Central memory CD8-positive, alpha-beta T cell (primary cell): Measurements from ENCODE around the gene COX7A2L.

ENCODE experiments used
- ATAC-seq: fragments of 150-1000 bp; cut with Tn5 transposase; replicated peaks from 2 replicates; pipeline ENCODE4 v1.10.0; 2022; ENCODE audit warnings: mild to moderate bottlenecking, moderate FRiP score, moderate number of reproducible peaks; ENCODE audit not compliant: poor library complexity, severe bottlenecking; ENCODE audit errors: extremely low read depth
- DNase-seq, 2 donors: peaks; one replicate each; pipeline ENCODE4 v3.0.0; 2021; ENCODE audit warnings: low spot score in 2 of 2
- H3K27ac Mint-ChIP-seq: one replicate; pipeline ENCODE4 v1.8.0; 2022; ENCODE audit warnings: low read depth, mild to moderate bottlenecking, moderate library complexity, mixed read lengths
- H3K27me3 Mint-ChIP-seq: one replicate; pipeline ENCODE4 v1.8.0; 2022; ENCODE audit warnings: mixed read lengths
- H3K36me3 Mint-ChIP-seq: one replicate; pipeline ENCODE4 v1.8.0; 2022; ENCODE audit warnings: mild to moderate bottlenecking, moderate library complexity, mixed read lengths; ENCODE audit not compliant: insufficient read depth
- H3K4me1 Mint-ChIP-seq: one replicate; pipeline ENCODE4 v1.8.0; 2022; ENCODE audit warnings: mixed read lengths
- H3K4me3 Mint-ChIP-seq: one replicate; pipeline ENCODE4 v1.8.0; 2022; ENCODE audit warnings: mild to moderate bottlenecking, moderate library complexity, mixed read lengths
- H3K9me3 Mint-ChIP-seq: one replicate; pipeline ENCODE4 v1.8.0; 2022; ENCODE audit warnings: mixed read lengths

The COX7A2L gene

GRCh38 chr2:42332575-42332974 lies 28.4 kb downstream of the COX7A2L start:
- no peaks in the 10 kb centered on the region for H3K27me3 Mint-ChIP-seq
- H3K36me3 Mint-ChIP-seq = peaks cover 56% of the 10 kb centered on the region
- no peaks in the 10 kb centered on the region for H3K4me1 Mint-ChIP-seq
- H3K9me3 Mint-ChIP-seq = no peaks in the 10 kb centered on the region
- no peak for ATAC-seq
- H3K4me3 Mint-ChIP-seq = no peak overlapping the region
- no peak for DNase-seq
- peak overlapping the region; percentile 45 for H3K27ac Mint-ChIP-seq

DNA sequence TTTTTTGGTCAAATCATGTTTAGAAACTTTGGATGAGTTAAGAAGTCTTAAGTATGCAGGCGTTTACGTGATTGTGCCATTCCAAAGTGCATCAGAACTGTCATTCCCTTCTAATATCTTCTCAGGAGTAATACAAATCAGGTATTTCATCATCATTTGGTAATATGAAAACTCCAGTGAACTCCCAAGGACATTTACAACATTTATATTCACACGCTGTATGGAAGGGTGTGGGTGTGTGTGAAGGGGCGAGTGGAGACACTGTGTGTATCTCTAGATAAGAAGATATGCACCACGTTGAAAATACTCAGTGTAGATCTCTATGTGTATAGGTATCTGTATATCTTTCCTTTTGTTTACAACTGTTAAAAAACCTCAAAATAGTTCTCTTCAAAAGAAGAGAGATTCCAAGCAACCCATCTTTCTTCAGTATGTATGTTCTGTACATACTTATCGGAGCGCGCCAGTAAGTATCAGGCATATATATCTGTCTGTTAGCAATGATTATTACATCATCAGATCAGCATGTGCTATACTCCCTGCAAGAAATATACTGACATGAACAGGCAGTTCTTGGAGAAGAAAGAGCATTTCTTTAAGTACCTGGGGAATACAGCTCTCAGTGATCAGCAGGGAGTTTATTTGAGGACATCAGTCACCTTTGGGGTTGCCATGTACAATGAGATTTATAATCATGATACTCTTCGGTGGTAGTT lies 29.3 kb downstream of the COX7A2L start:
- H3K4me3 Mint-ChIP-seq = no peak overlapping the region
- H3K4me1 Mint-ChIP-seq = no peaks in the 10 kb centered on the region
- DNase-seq = no peak
- H3K36me3 Mint-ChIP-seq = peaks cover 53% of the 10 kb centered on the region
- no peaks in the 10 kb centered on the region for H3K27me3 Mint-ChIP-seq
- H3K9me3 Mint-ChIP-seq = no peaks in the 10 kb centered on the region
- ATAC-seq = no peak
- H3K27ac Mint-ChIP-seq = no peak overlapping the region

DNA sequence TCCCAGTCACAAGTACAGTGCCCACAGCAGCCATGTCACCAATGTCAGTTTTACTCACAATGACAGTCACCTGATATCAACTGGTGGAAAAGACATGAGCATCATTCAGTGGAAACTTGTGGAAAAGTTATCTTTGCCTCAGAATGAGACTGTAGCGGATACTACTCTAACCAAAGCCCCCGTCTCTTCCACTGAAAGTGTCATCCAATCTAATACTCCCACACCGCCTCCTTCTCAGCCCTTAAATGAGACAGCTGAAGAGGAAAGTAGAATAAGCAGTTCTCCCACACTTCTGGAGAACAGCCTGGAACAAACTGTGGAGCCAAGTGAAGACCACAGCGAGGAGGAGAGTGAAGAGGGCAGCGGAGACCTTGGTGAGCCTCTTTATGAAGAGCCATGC lies 31.3 kb downstream of the COX7A2L start:
- Mint-ChIP-seq H3K27ac (peak overlapping the region; percentile 27), H3K27me3 (no peaks in the 10 kb centered on the region), H3K4me1 (no peaks in the 10 kb centered on the region), H3K36me3 (peaks cover 50% of the 10 kb centered on the region), H3K9me3 (no peaks in the 10 kb centered on the region), H3K4me3 (no peak overlapping the region)
- no peak for DNase-seq
- ATAC-seq = no peak

GRCh38 chr2:42328923-42329322 lies 32.1 kb downstream of the COX7A2L start:
- H3K9me3 Mint-ChIP-seq = no peaks in the 10 kb centered on the region
- ATAC-seq (no peak), DNase-seq (no peak)
- no peaks in the 10 kb centered on the region for H3K27me3 Mint-ChIP-seq
- H3K36me3 Mint-ChIP-seq = peaks cover 50% of the 10 kb centered on the region
- no peak overlapping the region for H3K4me3 Mint-ChIP-seq
- H3K27ac Mint-ChIP-seq = no peak overlapping the region
- no peaks in the 10 kb centered on the region for H3K4me1 Mint-ChIP-seq

DNA sequence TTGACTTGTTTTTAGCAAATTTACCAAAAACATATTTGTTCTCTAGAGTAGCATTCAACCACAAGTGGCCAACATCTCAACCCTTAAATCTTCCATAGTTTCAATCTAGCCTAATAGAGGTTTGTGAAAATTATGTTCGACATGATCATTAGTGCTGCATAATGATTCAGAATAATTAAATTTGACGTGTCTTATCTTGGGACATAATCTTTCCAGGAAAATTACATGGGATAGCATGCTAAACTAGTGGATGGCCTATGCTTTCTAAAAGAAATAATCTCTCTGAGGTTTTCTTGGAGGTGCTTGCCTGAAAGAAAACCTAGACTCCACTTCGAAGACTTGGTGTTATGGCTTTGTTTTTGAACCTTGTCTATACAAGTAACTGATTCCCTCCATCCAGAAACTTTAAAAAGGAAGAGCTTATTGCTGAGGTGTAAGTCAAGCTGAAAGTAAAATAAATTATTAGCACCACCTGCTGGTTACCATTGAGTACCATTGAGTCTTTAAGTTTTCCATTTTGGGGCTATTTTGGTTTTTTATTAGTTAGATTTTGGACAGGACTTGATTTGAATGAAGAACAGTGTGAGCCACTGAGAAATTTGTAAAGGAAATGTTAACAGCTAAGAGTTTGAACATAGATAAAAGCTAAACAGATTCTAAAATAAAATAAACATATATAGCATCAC lies 32.7 kb downstream of the COX7A2L start:
- H3K9me3 Mint-ChIP-seq = no peaks in the 10 kb centered on the region
- H3K27me3 Mint-ChIP-seq = no peaks in the 10 kb centered on the region
- H3K4me3 Mint-ChIP-seq = no peak overlapping the region
- peak overlapping the region; percentile 38 for H3K27ac Mint-ChIP-seq
- peaks cover 45% of the 10 kb centered on the region for H3K36me3 Mint-ChIP-seq
- DNase-seq (no peak), ATAC-seq (peak; percentile 54)
- no peaks in the 10 kb centered on the region for H3K4me1 Mint-ChIP-seq

GRCh38 chr2:42327125-42327524 lies 33.9 kb downstream of the COX7A2L start:
- no peak for ATAC-seq
- no peaks in the 10 kb centered on the region for H3K4me1 Mint-ChIP-seq
- H3K27ac Mint-ChIP-seq = no peak overlapping the region

DNA sequence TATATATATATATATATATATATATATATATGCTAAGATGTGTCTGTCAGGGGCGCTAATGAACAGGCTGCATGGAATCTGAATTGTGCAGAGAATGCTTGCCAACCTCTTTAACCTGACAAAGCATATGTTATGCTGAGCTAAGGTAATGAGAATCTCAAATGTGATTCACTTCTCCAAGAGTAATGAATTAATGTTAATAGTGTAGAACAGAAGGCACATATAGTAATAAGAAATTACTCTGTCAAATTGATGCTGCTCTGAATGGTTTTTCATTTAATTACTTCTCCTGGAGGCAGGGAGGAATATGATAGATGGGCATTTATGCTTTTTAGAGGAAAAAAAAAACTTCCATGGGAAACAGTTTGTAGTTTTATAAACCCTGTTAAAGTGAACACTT lies 35.4 kb downstream of the COX7A2L start:
- H3K9me3 Mint-ChIP-seq = no peaks in the 10 kb centered on the region
- H3K4me3 Mint-ChIP-seq = no peak overlapping the region
- H3K4me1 Mint-ChIP-seq = peaks cover 8% of the 10 kb centered on the region
- no peak overlapping the region for H3K27ac Mint-ChIP-seq
- no peak for ATAC-seq
- no peaks in the 10 kb centered on the region for H3K27me3 Mint-ChIP-seq
- no peak for DNase-seq
- H3K36me3 Mint-ChIP-seq = peaks cover 33% of the 10 kb centered on the region

More at GRCh38 chr2:42327125-42327524, 33.9 kb downstream of the COX7A2L start:
- Mint-ChIP-seq H3K27me3 (no peaks in the 10 kb centered on the region), H3K9me3 (no peaks in the 10 kb centered on the region), H3K4me3 (no peak overlapping the region), H3K36me3 (peaks cover 40% of the 10 kb centered on the region)
- DNase-seq = no peak

DNA sequence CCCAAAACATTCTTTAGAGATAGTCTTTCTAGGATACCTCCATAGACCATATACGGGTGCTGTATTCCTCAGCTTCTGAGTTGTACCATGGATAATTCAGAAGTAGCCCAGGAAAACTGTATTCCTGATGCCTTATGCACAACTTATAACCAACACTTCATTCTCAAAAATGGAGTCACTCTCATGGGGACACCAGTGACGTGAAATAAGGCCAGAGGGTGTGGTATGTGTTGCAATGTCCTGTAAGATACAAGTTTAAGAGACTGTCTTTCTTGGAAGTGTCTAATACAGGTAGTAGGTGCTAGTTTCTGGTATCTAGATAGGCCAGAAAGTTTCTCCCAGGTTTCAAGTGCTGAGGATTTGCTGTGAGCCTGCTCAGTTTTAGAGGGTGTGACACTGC lies 36.1 kb downstream of the COX7A2L start:
- H3K9me3 Mint-ChIP-seq = no peaks in the 10 kb centered on the region
- DNase-seq = no peak
- no peak overlapping the region for H3K4me3 Mint-ChIP-seq
- no peaks in the 10 kb centered on the region for H3K27me3 Mint-ChIP-seq
- peaks cover 29% of the 10 kb centered on the region for H3K36me3 Mint-ChIP-seq
- no peak overlapping the region for H3K27ac Mint-ChIP-seq
- H3K4me1 Mint-ChIP-seq = peaks cover 10% of the 10 kb centered on the region
- ATAC-seq = no peak

DNA sequence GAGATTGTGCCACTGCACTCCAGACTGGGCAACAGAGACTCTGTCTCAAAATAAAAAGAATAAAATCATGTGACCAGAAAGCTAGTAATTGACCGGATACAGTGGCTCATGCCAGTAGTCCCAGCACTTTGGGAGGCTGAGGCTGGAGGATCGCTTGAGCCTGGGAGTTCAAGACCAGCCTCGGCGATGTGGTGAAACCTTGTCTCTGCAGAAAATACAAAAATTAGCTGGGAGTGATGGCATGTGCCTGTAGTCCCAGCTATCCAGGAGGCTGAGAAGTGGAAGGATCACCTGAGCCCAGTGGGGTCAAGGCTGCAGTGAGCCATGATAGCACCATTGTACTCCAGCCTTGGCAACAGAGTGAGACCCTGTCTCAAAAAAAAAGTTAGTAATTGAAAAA lies 36.8 kb downstream of the COX7A2L start:
- no peak for DNase-seq
- Mint-ChIP-seq H3K27me3 (no peaks in the 10 kb centered on the region), H3K27ac (peak overlapping the region; percentile 79), H3K36me3 (peaks cover 26% of the 10 kb centered on the region), H3K9me3 (no peaks in the 10 kb centered on the region), H3K4me3 (no peak overlapping the region), H3K4me1 (peaks cover 10% of the 10 kb centered on the region)
- ATAC-seq = no peak

- Mint-ChIP-seq H3K36me3 (peaks cover 40% of the 10 kb centered on the region), H3K27me3 (no peaks in the 10 kb centered on the region), H3K27ac (peak overlapping the region; percentile 62), H3K4me3 (no peak overlapping the region), H3K9me3 (no peaks in the 10 kb centered on the region), H3K4me1 (peaks cover 10% of the 10 kb centered on the region)
- DNase-seq (no peak), ATAC-seq (no peak)
Measured at GRCh38 chr2:42321452-42322064, 39.5 kb downstream of the COX7A2L start.

DNA sequence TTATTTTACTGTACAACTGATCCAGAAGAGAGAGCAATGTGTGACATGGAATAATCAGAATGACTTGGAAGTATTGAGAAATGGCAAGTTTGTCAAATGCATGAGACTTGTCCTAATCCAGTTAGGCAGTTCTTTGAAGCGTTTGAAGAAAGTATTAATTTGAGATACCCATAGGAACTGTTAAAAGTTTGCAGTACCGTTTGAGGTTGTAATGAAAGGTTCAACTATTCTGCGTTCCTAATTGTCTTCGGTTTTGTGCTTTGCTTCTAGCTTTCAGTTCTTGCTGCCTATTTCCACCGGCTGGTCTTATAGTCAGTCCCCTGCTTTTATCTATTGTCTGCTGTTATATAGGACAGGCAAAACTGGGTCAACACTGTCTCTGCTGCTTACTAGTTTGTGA lies 41.8 kb downstream of the COX7A2L start:
- DNase-seq (no peak), ATAC-seq (no peak)
- peaks cover 46% of the 10 kb centered on the region for H3K36me3 Mint-ChIP-seq
- no peaks in the 10 kb centered on the region for H3K9me3 Mint-ChIP-seq
- H3K27me3 Mint-ChIP-seq = no peaks in the 10 kb centered on the region
- peaks cover 16% of the 10 kb centered on the region for H3K4me1 Mint-ChIP-seq
- no peak overlapping the region for H3K4me3 Mint-ChIP-seq
- H3K27ac Mint-ChIP-seq = peak overlapping the region; percentile 61

DNA sequence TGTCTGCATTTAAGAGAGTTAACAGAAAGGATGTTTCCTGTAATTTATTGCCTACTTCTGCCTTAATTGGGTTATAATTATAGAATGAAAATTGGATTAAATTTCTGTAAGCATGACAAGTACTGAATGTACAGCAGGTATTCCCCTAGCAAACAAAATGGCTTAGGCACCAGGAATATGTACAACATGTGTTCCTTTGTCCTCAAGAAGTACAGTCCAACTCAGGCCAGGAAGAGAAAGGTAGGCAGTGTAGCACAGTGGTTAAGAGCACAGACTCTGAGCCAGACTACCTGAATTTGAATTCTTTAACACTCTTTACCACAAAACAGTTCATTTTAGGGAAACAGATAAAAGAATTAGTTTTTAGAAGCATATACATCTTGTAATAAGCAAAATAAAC lies 43.1 kb downstream of the COX7A2L start:
- Mint-ChIP-seq H3K9me3 (no peaks in the 10 kb centered on the region), H3K4me1 (peaks cover 16% of the 10 kb centered on the region), H3K4me3 (no peak overlapping the region), H3K27me3 (no peaks in the 10 kb centered on the region), H3K27ac (peak overlapping the region; percentile 51), H3K36me3 (peaks cover 44% of the 10 kb centered on the region)
- DNase-seq = no peak
- no peak for ATAC-seq

DNA sequence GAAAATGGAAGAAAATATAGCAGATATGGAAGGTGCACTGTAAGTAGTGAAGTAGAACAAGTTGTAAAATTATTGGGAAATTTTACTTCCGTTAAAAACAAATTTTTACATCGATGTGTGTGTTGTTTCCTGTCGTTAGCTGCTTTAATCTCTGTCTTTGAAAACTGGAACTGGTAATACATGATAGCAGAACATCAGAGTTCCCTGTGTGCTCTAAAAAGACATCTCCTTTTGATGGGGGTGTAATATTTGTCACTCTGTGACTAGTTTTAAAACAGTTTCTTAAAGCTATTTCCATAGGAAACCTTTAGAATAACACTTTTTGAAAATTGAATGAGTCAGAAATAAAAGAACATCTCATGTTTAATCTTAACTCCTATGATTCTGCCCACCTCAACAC lies 43.5 kb downstream of the COX7A2L start:
- peak overlapping the region; percentile 51 for H3K27ac Mint-ChIP-seq
- H3K36me3 Mint-ChIP-seq = peaks cover 46% of the 10 kb centered on the region
- DNase-seq = no peak
- peaks cover 16% of the 10 kb centered on the region for H3K4me1 Mint-ChIP-seq
- H3K9me3 Mint-ChIP-seq = no peaks in the 10 kb centered on the region
- H3K4me3 Mint-ChIP-seq = no peak overlapping the region
- ATAC-seq = no peak
- H3K27me3 Mint-ChIP-seq = no peaks in the 10 kb centered on the region
